B cell (primary cell): ENCODE measurements around the gene CASZ1. TPM values are rescaled to one million over a fixed set of nuclear protein-coding genes. Genes with fewer than 3 reads are reported as not detected.

ENCODE experiments used
- ATAC-seq: fragments of 200-7000 bp; cut with Tn5 transposase; one replicate; pipeline ENCODE4 v1.10.0; 2021; ENCODE audit warnings: low read depth, mild to moderate bottlenecking, moderate number of reproducible peaks, moderate library complexity
- CTCF ChIA-PET: fragments of 350-600 bp; sonication (Branson Sonifier 250); formaldehyde crosslinking; loops from one replicate; lab custom pipeline; 2021; ENCODE audit warnings: antibody characterized with exemption, inconsistent platforms; lab: Charles Lee
- POLR2A ChIA-PET: fragments of 350-600 bp; sonication (Branson Sonifier 250); formaldehyde crosslinking; loops from one replicate; lab custom pipeline; 2021; ENCODE audit warnings: antibody characterized with exemption; lab: Charles Lee
- DNase-seq: peaks from one replicate; pipeline ENCODE4 v3.0.0; 2013
- H2AFZ ChIP-seq: 2 replicates; pipeline ENCODE4 v1.6.1; 2012; ENCODE audit warnings: mild to moderate bottlenecking, low read depth, low read length; ENCODE audit not compliant: insufficient read depth, poor library complexity, severe bottlenecking
- H3K27ac ChIP-seq, 2 donors: 1 replicate in 1 of 2; 2 replicates in 1 of 2; pipeline ENCODE4 v1.5.1; 2012 to 2013; ENCODE audit warnings: low read length in 2 of 2, mild to moderate bottlenecking in 2 of 2, moderate library complexity in 1 of 2
- H3K27me3 ChIP-seq, 4 experiments: fragments of 200-600 bp in 1 of 4; sonication (generic) in 1 of 4; replicated peaks in 1 of 4; 1 replicate in 2 of 4; 2 replicates in 2 of 4; pipeline versions ENCODE4 v1.6.1 to v1.7.0; 2013 to 2016; ENCODE audit warnings: low read length in 3 of 4, mild to moderate bottlenecking in 2 of 4, mixed read lengths in 1 of 4, moderate library complexity in 1 of 4; ENCODE audit not compliant: insufficient read depth in 4 of 4, control insufficient read depth in 3 of 4; ENCODE audit errors: control extremely low read depth in 1 of 4
- H3K36me3 ChIP-seq, 2 experiments: replicated peaks in 1 of 2; 1 replicate in 1 of 2; 2 replicates in 1 of 2; pipeline versions ENCODE4 v1.6.1 to v1.7.1; 2013; ENCODE audit warnings: low read length in 1 of 2; ENCODE audit not compliant: insufficient read depth in 2 of 2, control insufficient read depth in 1 of 2; ENCODE audit errors: control extremely low read depth in 1 of 2, extremely low read depth in 1 of 2
- H3K4me1 ChIP-seq, 2 donors: fragments of 200-600 bp in 1 of 2; sonication (generic) in 1 of 2; 1 replicate in 1 of 2; 2 replicates in 1 of 2; pipeline versions ENCODE4 v1.5.1 to v1.6.1; 2013 to 2017; ENCODE audit warnings: low read length in 2 of 2; ENCODE audit not compliant: control insufficient read depth in 2 of 2, insufficient read depth in 2 of 2
- H3K4me2 ChIP-seq: replicated peaks from 2 replicates; pipeline ENCODE3; 2012; ENCODE audit warnings: mild to moderate bottlenecking, low read depth, low read length; ENCODE audit not compliant: poor library complexity, severe bottlenecking
- H3K4me3 ChIP-seq, 5 experiments: fragments of 200-600 bp in 1 of 5; sonication (generic) in 1 of 5; 1 replicate in 3 of 5; 2 replicates in 2 of 5; pipeline versions ENCODE4 v1.5.1 to v1.7.0; 2011 to 2016; ENCODE audit warnings: low read length in 4 of 5, mild to moderate bottlenecking in 4 of 5, low read depth in 2 of 5, control low read depth in 1 of 5, moderate library complexity in 1 of 5; ENCODE audit not compliant: insufficient read depth in 1 of 5; ENCODE audit errors: control extremely low read depth in 1 of 5, extremely low read depth in 1 of 5
- H3K79me2 ChIP-seq: fragments of 200-600 bp; sonication (generic); one replicate; pipeline ENCODE4 v1.6.0; 2016; ENCODE audit warnings: low read length; ENCODE audit not compliant: control insufficient read depth, insufficient read depth
- H3K9ac ChIP-seq: fragments of 200-600 bp; sonication (generic); 2 replicates; pipeline ENCODE4 v1.6.1; 2017; ENCODE audit warnings: mild to moderate bottlenecking, low read length, moderate library complexity
- H3K9me3 ChIP-seq, 3 donors: one replicate each; pipeline versions ENCODE4 v1.6.1 to v1.7.1; 2013; ENCODE audit warnings: low read length in 2 of 3; ENCODE audit not compliant: control insufficient read depth in 2 of 3, insufficient read depth in 1 of 3; ENCODE audit errors: control extremely low read depth in 1 of 3
- H4K20me1 ChIP-seq: 2 replicates; pipeline ENCODE4 v1.6.0; 2012; ENCODE audit warnings: mild to moderate bottlenecking, low read length; ENCODE audit not compliant: insufficient read depth, control insufficient read depth, poor library complexity, severe bottlenecking
- H3K27ac Mint-ChIP-seq: one replicate; pipeline ENCODE4 v1.8.0; 2021; ENCODE audit warnings: mixed read lengths
- H3K27me3 Mint-ChIP-seq: one replicate; pipeline ENCODE4 v1.8.0; 2021; ENCODE audit warnings: mixed read lengths
- H3K4me1 Mint-ChIP-seq: one replicate; pipeline ENCODE4 v1.8.0; 2021; ENCODE audit warnings: mixed read lengths
- H3K4me3 Mint-ChIP-seq: one replicate; pipeline ENCODE4 v1.8.0; 2021; ENCODE audit warnings: mixed read lengths
- H3K9me3 Mint-ChIP-seq: one replicate; pipeline ENCODE4 v1.8.0; 2022; ENCODE audit warnings: mixed read lengths; ENCODE audit not compliant: insufficient read depth
- CTCF ChIP-seq: fragments of 200-600 bp; IDR thresholded peaks from one replicate; pipeline ENCODE4 v1.8.0; 2022; ENCODE audit warnings: antibody characterized with exemption, mild to moderate bottlenecking
- EZH2 ChIP-seq: IDR thresholded peaks from 2 replicates; pipeline ENCODE4 v1.6.1; 2012; ENCODE audit warnings: borderline replicate concordance, low read depth, mild to moderate bottlenecking, moderate library complexity, low read length; ENCODE audit not compliant: insufficient read depth, poor library complexity, severe bottlenecking
- WGBS: methylation state at CpG from one replicate; pipeline ENCODE4 v1.1.5; 2013; ENCODE audit warnings: missing lambda C conversion rate; ENCODE audit not compliant: insufficient coverage; 5-methylcytosine and 5-hydroxymethylcytosine counted together
- intact Hi-C: fragments of 100-400 bp; cut with micrococcal nuclease; formaldehyde crosslinking; loops from one replicate; pipeline ENCODE4 v1.10.0; 2022
- polyA plus RNA-seq: library from polyadenylated mRNA; depleted of rRNA; stranded (reverse); fragments of >200 nt; gene quantifications from 2 replicates; pipeline ENCODE4 v1.2.3, GENCODE V29; 2012
- total RNA-seq, 2 donors: library from RNA; stranded (reverse); fragments of 120-200 nt in 1 of 2; gene quantifications; 1 replicate in 1 of 2; 2 replicates in 1 of 2; pipeline versions ENCODE4 v1.2.3 to v1.2.4, GENCODE V29; 2013 to 2022

CASZ1 gene
- total and polyA plus RNA-seq, 2 donors (not counting 1 experiment from before 2014, with no cell fraction given), result 9.5 to 27.2 TPM

- Histone ChIP-seq H3K4me3 (no peak overlapping the region), H3K36me3 (no peaks in the 10 kb centered on the region), H3K9ac (no peak overlapping the region), H3K4me1 (peaks cover 14 to 15% of the 10 kb centered on the region in 2 donors), H3K9me3 (no peaks in the 10 kb centered on the region), H4K20me1 (no peaks in the 10 kb centered on the region), H3K79me2 (no peaks in the 10 kb centered on the region), H3K27me3 (peaks cover 0 to 36% (median 14%) of the 10 kb centered on the region in 4 experiments), H3K27ac (no peak overlapping the region), H2AFZ (no peak overlapping the region), H3K4me2 (no peak overlapping the region)
- Mint-ChIP-seq H3K27me3 (peaks cover 39% of the 10 kb centered on the region), H3K4me3 (no peak overlapping the region), H3K9me3 (no peaks in the 10 kb centered on the region), H3K27ac (no peak overlapping the region), H3K4me1 (peaks cover 10% of the 10 kb centered on the region)
- ChIA-PET CTCF (no interaction called here), POLR2A (no interaction called here)
- ATAC-seq, result no peak
- TF ChIP-seq EZH2, result no peak
- no peak for TF ChIP-seq CTCF
- intact Hi-C loops, result no loop called here
- WGBS, result 50% methylated on average over 1 of the region's 8 CpGs
- DNase-seq, result no peak
These were observed 5.1 kb downstream of the CASZ1 start for GRCh38 chr1:10791105-10791951.
